HFFc6 (cell line): ENCODE measurements around the gene CIB2. TPM values are rescaled to one million over a fixed set of nuclear protein-coding genes. Genes with fewer than 3 reads are reported as not detected.

Source experiments
- DNase-seq: peaks from one replicate; pipeline ENCODE4 v3.0.0-alpha.2; 2018
- H3K27ac Mint-ChIP-seq: 2 replicates; pipeline ENCODE4 v1.8.0; 2020; ENCODE audit warnings: mild to moderate bottlenecking, mixed read lengths
- H3K27me3 Mint-ChIP-seq: 2 replicates; pipeline ENCODE4 v1.8.0; 2021; ENCODE audit warnings: mild to moderate bottlenecking, moderate library complexity, mixed read lengths; ENCODE audit not compliant: insufficient read depth
- H3K36me3 Mint-ChIP-seq: 2 replicates; pipeline ENCODE4 v1.8.0; 2021; ENCODE audit warnings: low read depth, mixed read lengths
- H3K4me1 Mint-ChIP-seq: 2 replicates; pipeline ENCODE4 v1.8.0; 2020; ENCODE audit warnings: low read depth, mixed read lengths
- H3K4me3 Mint-ChIP-seq: 2 replicates; pipeline ENCODE4 v1.8.0; 2020; ENCODE audit warnings: mild to moderate bottlenecking, moderate library complexity, mixed read lengths
- H3K9me3 Mint-ChIP-seq: 2 replicates; pipeline ENCODE4 v1.8.0; 2020; ENCODE audit warnings: mild to moderate bottlenecking, mixed read lengths
- total RNA-seq, 6 experiments: library from RNA; stranded (reverse); fragmentation: NEBNext Ultra II Directional; extraction: Animal tissue kit (Norgen Biotek cat#: 25700); gene quantifications; 2 replicates in 1 of 6; 3 replicates in 5 of 6; pipeline ENCODE4 v1.2.3, GENCODE V29; 2021
- TF ChIP-seq, protein P1 (sequence below): fragments of 200-600 bp; sonication (generic); IDR thresholded peaks from 2 replicates; pipeline ENCODE4 v1.5.0; 2021; ENCODE audit warnings: antibody characterized with exemption, mild to moderate bottlenecking

Gene CIB2
- total RNA-seq, 6 experiments from 2014 or later, result 1.3 to 1.8 (median 1.4) TPM

DNA sequence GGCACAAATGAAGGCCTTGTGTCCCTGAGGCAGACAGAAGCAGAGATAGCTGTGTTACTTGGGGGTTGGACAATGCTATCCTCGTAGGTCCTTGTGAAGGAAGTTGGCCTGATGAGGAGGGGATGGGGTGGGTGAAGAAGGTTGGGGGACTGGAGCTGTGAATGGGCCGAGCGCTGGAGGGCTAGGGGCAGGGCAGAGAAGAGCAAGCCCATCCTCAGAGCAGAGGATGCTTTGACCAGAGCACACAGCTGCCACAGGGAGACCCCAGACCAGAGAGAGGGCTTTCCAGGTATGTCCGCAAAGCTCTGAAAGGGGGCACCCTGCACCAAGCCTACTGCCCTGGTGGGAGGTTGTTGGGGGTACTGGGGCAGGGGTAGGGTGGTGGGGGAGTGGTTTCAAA is 48.1 kb downstream of the CIB2 start:
- no peaks in the 10 kb centered on the region for H3K36me3 Mint-ChIP-seq
- no peaks in the 10 kb centered on the region; the same call in 1 of the 2 replicates for H3K27me3 Mint-ChIP-seq
- TF ChIP-seq, protein P1, sequence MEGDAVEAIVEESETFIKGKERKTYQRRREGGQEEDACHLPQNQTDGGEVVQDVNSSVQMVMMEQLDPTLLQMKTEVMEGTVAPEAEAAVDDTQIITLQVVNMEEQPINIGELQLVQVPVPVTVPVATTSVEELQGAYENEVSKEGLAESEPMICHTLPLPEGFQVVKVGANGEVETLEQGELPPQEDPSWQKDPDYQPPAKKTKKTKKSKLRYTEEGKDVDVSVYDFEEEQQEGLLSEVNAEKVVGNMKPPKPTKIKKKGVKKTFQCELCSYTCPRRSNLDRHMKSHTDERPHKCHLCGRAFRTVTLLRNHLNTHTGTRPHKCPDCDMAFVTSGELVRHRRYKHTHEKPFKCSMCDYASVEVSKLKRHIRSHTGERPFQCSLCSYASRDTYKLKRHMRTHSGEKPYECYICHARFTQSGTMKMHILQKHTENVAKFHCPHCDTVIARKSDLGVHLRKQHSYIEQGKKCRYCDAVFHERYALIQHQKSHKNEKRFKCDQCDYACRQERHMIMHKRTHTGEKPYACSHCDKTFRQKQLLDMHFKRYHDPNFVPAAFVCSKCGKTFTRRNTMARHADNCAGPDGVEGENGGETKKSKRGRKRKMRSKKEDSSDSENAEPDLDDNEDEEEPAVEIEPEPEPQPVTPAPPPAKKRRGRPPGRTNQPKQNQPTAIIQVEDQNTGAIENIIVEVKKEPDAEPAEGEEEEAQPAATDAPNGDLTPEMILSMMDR, result no peak
- no peak for DNase-seq
- no peak overlapping the region for H3K27ac Mint-ChIP-seq
- peaks cover 9% of the 10 kb centered on the region for H3K4me1 Mint-ChIP-seq
- no peak overlapping the region for H3K4me3 Mint-ChIP-seq
- H3K9me3 Mint-ChIP-seq, result no peaks in the 10 kb centered on the region

DNA sequence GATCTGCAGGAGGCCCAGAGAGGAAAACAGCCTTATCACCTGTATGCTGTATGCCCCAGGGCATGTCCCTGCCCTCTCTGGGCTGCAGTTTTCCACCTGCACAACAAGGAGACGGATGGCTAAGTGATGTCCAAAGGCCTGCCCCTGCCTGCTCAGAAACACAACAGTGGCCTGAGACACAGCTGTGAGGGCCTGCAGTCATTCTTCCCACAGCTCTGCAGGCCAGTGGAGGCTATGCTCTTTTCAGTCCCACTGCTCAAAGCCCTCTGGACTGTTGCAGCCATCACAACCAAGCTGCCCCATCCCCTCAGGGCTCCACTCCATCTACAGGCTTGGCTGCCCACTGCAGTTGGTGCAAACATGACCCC is 48.5 kb downstream of the CIB2 start:
- DNase-seq, result no peak
- H3K4me3 Mint-ChIP-seq, result no peak overlapping the region

DNA sequence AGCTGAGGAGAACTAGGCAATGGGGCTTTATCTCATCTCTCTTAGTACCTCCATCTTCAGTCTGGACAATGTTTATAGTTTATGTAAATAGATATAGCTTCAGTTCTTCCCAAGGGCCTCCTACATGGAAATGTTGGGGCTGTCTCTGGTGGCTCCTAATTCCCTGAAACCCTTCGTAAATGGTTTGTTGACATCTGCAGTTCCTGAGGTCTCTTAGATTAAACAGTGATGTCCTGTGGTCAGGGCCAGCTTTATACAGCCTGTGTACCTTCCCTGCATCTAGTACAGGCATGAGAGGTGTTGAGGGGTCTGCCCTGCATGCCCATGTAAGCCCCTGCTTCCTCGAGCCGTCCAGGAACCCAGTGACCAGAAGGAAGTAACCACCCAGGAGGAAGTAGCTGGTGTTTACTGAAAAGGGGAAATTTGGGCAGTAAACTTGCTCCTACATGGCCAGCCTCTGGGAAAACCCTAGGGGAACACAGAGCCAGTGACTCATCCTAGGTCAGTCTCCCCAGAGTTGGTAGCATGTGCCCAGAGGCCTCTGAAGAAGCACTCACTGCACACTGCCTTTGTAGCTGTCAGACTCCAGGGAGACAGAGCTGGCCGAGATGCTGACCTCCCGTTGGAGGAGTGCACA is 49.0 kb downstream of the CIB2 start:
- no peaks in the 10 kb centered on the region; the same call in 1 of the 2 replicates for H3K27me3 Mint-ChIP-seq
- no peak for DNase-seq
- H3K27ac Mint-ChIP-seq, result no peak overlapping the region

More for the DNA sequence above, 48.5 kb downstream of the CIB2 start:
- peaks cover 14% of the 10 kb centered on the region for H3K4me1 Mint-ChIP-seq
- no peaks in the 10 kb centered on the region for H3K9me3 Mint-ChIP-seq
- H3K36me3 Mint-ChIP-seq, result no peaks in the 10 kb centered on the region
- TF ChIP-seq, protein P1, result no peak
- no peaks in the 10 kb centered on the region; the same call in 1 of the 2 replicates for H3K27me3 Mint-ChIP-seq
- H3K27ac Mint-ChIP-seq, result no peak overlapping the region

DNA sequence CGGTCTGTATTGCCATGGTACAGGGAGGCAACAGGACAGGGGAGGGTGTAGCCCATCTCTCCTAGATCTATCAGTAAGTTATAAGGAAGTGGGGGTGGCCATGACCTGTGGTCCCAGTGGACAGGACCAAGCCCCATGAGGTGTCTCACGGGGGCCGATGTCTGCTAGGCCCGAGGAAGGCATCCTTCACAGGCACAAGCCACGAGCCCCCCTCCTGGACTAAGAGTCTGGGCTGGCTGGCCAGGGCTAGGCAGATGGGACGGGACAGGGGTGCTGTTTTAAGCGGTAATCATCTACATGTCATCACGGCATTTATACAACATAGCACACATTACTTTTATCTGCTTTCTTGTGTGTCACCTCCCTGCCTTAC is 51.2 kb downstream of the CIB2 start:
- H3K36me3 Mint-ChIP-seq, result no peaks in the 10 kb centered on the region
- H3K4me3 Mint-ChIP-seq, result no peak overlapping the region
- no peak overlapping the region for H3K27ac Mint-ChIP-seq
- no peak for DNase-seq
- TF ChIP-seq, protein P1, result no peak
- H3K9me3 Mint-ChIP-seq, result no peaks in the 10 kb centered on the region
- no peaks in the 10 kb centered on the region; the same call in 1 of the 2 replicates for H3K27me3 Mint-ChIP-seq
- peaks cover 28% of the 10 kb centered on the region for H3K4me1 Mint-ChIP-seq

More for the DNA sequence above, 49.0 kb downstream of the CIB2 start:
- TF ChIP-seq, protein P1, result no peak
- Mint-ChIP-seq H3K36me3 (no peaks in the 10 kb centered on the region), H3K9me3 (no peaks in the 10 kb centered on the region), H3K4me1 (peaks cover 15% of the 10 kb centered on the region), H3K4me3 (no peak overlapping the region)

DNA sequence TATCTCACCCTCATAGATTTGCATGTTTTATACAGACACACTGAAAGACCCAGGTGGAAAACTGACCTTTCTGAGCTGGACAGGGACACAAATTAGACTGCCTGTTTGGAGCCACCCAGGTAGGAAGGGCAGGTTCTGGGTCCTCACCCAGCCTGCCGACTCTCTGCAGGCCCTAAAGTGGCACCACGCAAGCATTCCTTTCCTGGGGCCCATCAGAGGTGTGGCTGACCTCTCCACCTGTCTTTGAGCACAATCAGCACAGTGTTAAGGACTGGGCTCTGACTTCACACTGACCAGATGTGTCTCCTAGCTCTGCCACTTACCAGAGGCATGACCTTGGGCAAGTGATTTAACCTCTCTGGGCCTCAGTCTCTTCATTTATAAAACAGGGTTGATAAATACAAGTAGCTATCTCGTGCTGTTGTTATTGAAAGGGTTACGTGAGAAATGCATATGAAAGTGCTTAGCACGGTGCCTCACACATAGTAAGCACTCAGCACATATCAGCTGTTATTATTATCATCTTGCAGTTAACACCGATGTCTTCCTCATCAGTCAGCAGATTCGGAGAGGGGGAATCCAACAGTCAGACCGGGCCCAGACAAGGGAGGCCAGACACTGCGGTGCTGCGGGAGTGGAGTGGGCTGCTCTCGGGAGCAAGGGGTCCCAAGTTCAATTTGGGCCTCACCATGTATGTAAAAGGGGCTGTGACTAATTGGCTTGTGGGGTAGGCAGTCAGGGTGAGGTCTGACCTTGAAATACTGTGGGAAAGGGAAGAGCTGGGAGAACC is 51.8 kb downstream of the CIB2 start:
- peaks cover 3% of the 10 kb centered on the region; the same call in 1 of the 2 replicates for H3K36me3 Mint-ChIP-seq
- peaks cover 33% of the 10 kb centered on the region for H3K4me1 Mint-ChIP-seq
- DNase-seq, result no peak
- H3K4me3 Mint-ChIP-seq, result no peak overlapping the region
- TF ChIP-seq, protein P1, result no peak
- no peaks in the 10 kb centered on the region for H3K9me3 Mint-ChIP-seq
- H3K27me3 Mint-ChIP-seq, result no peaks in the 10 kb centered on the region; the same call in 1 of the 2 replicates
- H3K27ac Mint-ChIP-seq, result no peak overlapping the region
